ENCODE data around the gene TPCN2. TPM values are rescaled to one million over a fixed set of nuclear protein-coding genes. Genes with fewer than 3 reads are reported as not detected.

TPCN2 gene
- total and polyA plus RNA-seq, 9 of the 15 experiments (the other 6 are each of a cell fraction or from before 2014, with no cell fraction given): 0.66 to 10.2 (median 4.6) TPM

GRCh38 chr11:69054397-69055211 lies 5.9 kb downstream of the TPCN2 start:
- H3K79me2 ChIP-seq (ENCODE audit: control insufficient read depth, insufficient read depth, low read length): peaks cover 4% of the 10 kb centered on the region; the same call in 2 of the 3 replicates
- TF ChIP-seq ZFPM2 (CRISPR knock-in tag; IDR thresholded peaks at IDR 0.05) (no peak), RREB1 (CRISPR knock-in tag; IDR thresholded peaks at IDR 0.05) (no peak), PATZ1 (CRISPR knock-in tag; IDR thresholded peaks at IDR 0.05; ENCODE audit: borderline replicate concordance) (no peak), BCL6 (CRISPR knock-in tag; IDR thresholded peaks at IDR 0.05) (no peak), NCOA6 (IDR thresholded peaks at IDR 0.05) (no peak)
- ChIA-PET CTCF (ENCODE audit: low intra/inter-chr PET ratio) (no interaction called here), POLR2A (interaction anchor here (0.8 kb wide), 1 partner anchor 19 kb away, joined by 3 read pairs; no protein-coding TSS in a partner anchor)
- no peaks in the 10 kb centered on the region for H3K27me3 ChIP-seq (ENCODE audit: control insufficient read depth in 2 of 2, insufficient read depth in 2 of 2, low read length in 2 of 2)
- BruUV-seq (replicated peaks): no TSS peak
- H3K4me1 ChIP-seq (replicated peaks in 1 of 2; ENCODE audit: control insufficient read depth in 2 of 2, insufficient read depth in 2 of 2, low read length in 2 of 2): peaks cover 0 to 38% of the 10 kb centered on the region in 2 experiments; a peak in 3 of 5 replicates
- H3K4me3 ChIP-seq: no peak overlapping the region
- ATAC-seq: no peak
- H3K9me3 ChIP-seq (replicated peaks; ENCODE audit: control insufficient read depth, insufficient read depth, low read depth, low read length): no peaks in the 10 kb centered on the region
- no peak overlapping the region for H2AFZ ChIP-seq (ENCODE audit: low read depth, low read length)
- FAIRE-seq: no peak
- in situ Hi-C loops (cut with MboI): no loop called here
- no peak overlapping the region for H3K4me2 ChIP-seq (ENCODE audit: insufficient read depth, low read length)
- DNase-seq (ENCODE audit: extremely low read depth in 1 of 4, low spot score in 3 of 4): no peak
- no peak overlapping the region for H3K27ac ChIP-seq (ENCODE audit: extremely low read depth, low read depth, low read length)
- WGBS (ENCODE audit: insufficient coverage, low coverage, missing lambda C conversion rate): 87% methylated on average over 31 of the region's 31 CpGs
- no peaks in the 10 kb centered on the region; the same call in 2 of the 3 replicates for H3K36me3 ChIP-seq (ENCODE audit: control insufficient read depth, insufficient read depth, low read length)
- H3K9me1 ChIP-seq (ENCODE audit: control insufficient read depth, insufficient read depth, low read length): no peaks in the 10 kb centered on the region
- intact Hi-C loops (cut with micrococcal nuclease): no loop called here
- peaks cover 14% of the 10 kb centered on the region; the same call in 1 of the 2 replicates for H4K20me1 ChIP-seq (replicated peaks; ENCODE audit: control insufficient read depth, insufficient read depth, low read length)
- H3K9ac ChIP-seq (ENCODE audit: insufficient read depth in 1 of 2, low read depth in 2 of 2, low read length in 2 of 2): no peak overlapping the region; a peak in 1 of 4 replicates

All from K562 (cell line).